ENCODE results near the gene TLE5. TPM values are rescaled to one million over a fixed set of nuclear protein-coding genes. Genes with fewer than 3 reads are reported as not detected.

TLE5 gene
- total RNA-seq, 1 experiment from 2014 or later, result 200 TPM

Other genes with a start within 250 kb of the TLE5 start
- 4.6 and 4.9 TPM in 2 replicates for gene ZNF554, start 242.6 kb downstream of the TLE5 start, total RNA-seq (2014; rRNA removed; shearing (Covaris generic))
- gene ZNF555, start 221.0 kb downstream of the TLE5 start, total RNA-seq (2014; rRNA removed; shearing (Covaris generic)), result 8.3 and 8.7 TPM in 2 replicates
- gene ZNF556, start 195.2 kb downstream of the TLE5 start, total RNA-seq (2014; rRNA removed; shearing (Covaris generic)), result 0.52 TPM in 1 of 2 replicates, not detected in the other
- gene ZNF57, start 161.6 kb downstream of the TLE5 start, total RNA-seq (2014; rRNA removed; shearing (Covaris generic)), result 5.0 and 8.4 TPM in 2 replicates
- gene ZNF77, start 117.5 kb downstream of the TLE5 start, total RNA-seq (2014; rRNA removed; shearing (Covaris generic)), result 4.9 and 7.6 TPM in 2 replicates
- 0.10 and 2.8 TPM in 2 replicates for gene TLE6, start 84.9 kb downstream of the TLE5 start, total RNA-seq (2014; rRNA removed; shearing (Covaris generic))
- not detected in 2 replicates for gene TLE2, start 33.2 kb downstream of the TLE5 start, total RNA-seq (2014; rRNA removed; shearing (Covaris generic))
- 38.0 and 69.7 TPM in 2 replicates for gene GNA11, start 31.9 kb upstream of the TLE5 start, total RNA-seq (2014; rRNA removed; shearing (Covaris generic))
- gene GNA15, start 73.5 kb upstream of the TLE5 start, total RNA-seq (2014; rRNA removed; shearing (Covaris generic)), result not detected in 2 replicates
- not detected in 2 replicates for gene S1PR4, start 116.3 kb upstream of the TLE5 start, total RNA-seq (2014; rRNA removed; shearing (Covaris generic))
- gene NCLN, start 123.4 kb upstream of the TLE5 start, total RNA-seq (2014; rRNA removed; shearing (Covaris generic)), result 44.7 and 76.1 TPM in 2 replicates
- not detected in 2 replicates for gene CELF5, start 162.2 kb upstream of the TLE5 start, total RNA-seq (2014; rRNA removed; shearing (Covaris generic))